HepG2 (cell line): ENCODE results near the gene RHBG. TPM values are rescaled to one million over a fixed set of nuclear protein-coding genes. Genes with fewer than 3 reads are reported as not detected.

Experiments
- EEA1 ChIP-seq: sonication (generic); formaldehyde crosslinking; IDR thresholded peaks from 2 replicates; pipeline ENCODE4 v1.5.1; 2020; ENCODE audit warnings: mild to moderate bottlenecking, missing genetic modification reagents, borderline replicate concordance
- EED ChIP-seq: sonication (generic); formaldehyde crosslinking; IDR thresholded peaks from 2 replicates; pipeline ENCODE4 v1.5.0; 2020; ENCODE audit warnings: mild to moderate bottlenecking, missing genetic modification reagents
- FOXO1 ChIP-seq: sonication (generic); formaldehyde crosslinking; IDR thresholded peaks from 2 replicates; pipeline ENCODE4 v1.4.0; 2020; ENCODE audit warnings: missing genetic modification reagents
- HNF1A ChIP-seq, 2 experiments: sonication (generic) in 1 of 2; formaldehyde crosslinking in 1 of 2; IDR thresholded peaks; 2 replicates each; pipeline versions ENCODE4 v1.4.0 to v1.6.1; 2016 to 2020; ENCODE audit warnings: borderline replicate concordance in 1 of 2, low read depth in 1 of 2, mild to moderate bottlenecking in 1 of 2, missing genetic modification reagents in 1 of 2
- HNRNPLL ChIP-seq: fragments of 200-400 bp; formaldehyde crosslinking; IDR thresholded peaks from 2 replicates; pipeline ENCODE4 v1.6.1; 2017; ENCODE audit warnings: mild to moderate bottlenecking, low read depth, low read length; ENCODE audit not compliant: poor library complexity, severe bottlenecking
- ISX ChIP-seq: sonication (generic); formaldehyde crosslinking; conservative IDR thresholded peaks from 2 replicates; pipeline ENCODE4 v1.5.0; 2020; ENCODE audit warnings: missing genetic modification reagents
- NR2F6 ChIP-seq, 2 experiments: IDR thresholded peaks; 2 replicates each; pipeline ENCODE4 v1.6.1; 2016; ENCODE audit warnings: antibody characterized with exemption in 1 of 2, mild to moderate bottlenecking in 1 of 2
- PAX8 ChIP-seq: sonication (generic); formaldehyde crosslinking; IDR thresholded peaks from 2 replicates; pipeline ENCODE4 v1.8.0; 2022; ENCODE audit warnings: mild to moderate bottlenecking, missing genetic modification reagents, borderline replicate concordance
- POLR2A ChIP-seq, 2 experiments: IDR thresholded peaks; 2 replicates each; pipeline ENCODE4 v1.6.1; 2011; ENCODE audit warnings: low read depth in 2 of 2, low read length in 2 of 2, mild to moderate bottlenecking in 1 of 2, moderate library complexity in 1 of 2; ENCODE audit not compliant: insufficient read depth in 1 of 2
- RBAK ChIP-seq: sonication (generic); formaldehyde crosslinking; IDR thresholded peaks from 2 replicates; pipeline ENCODE4 v1.5.1; 2020; ENCODE audit warnings: mild to moderate bottlenecking, missing genetic modification reagents
- TFDP2 ChIP-seq: sonication (generic); formaldehyde crosslinking; IDR thresholded peaks from 2 replicates; pipeline ENCODE4 v1.4.0; 2020; ENCODE audit warnings: missing genetic modification reagents
- TIGD3 ChIP-seq: sonication (generic); formaldehyde crosslinking; IDR thresholded peaks from 2 replicates; pipeline ENCODE4 v1.5.1; 2020; ENCODE audit warnings: mild to moderate bottlenecking, missing genetic modification reagents, borderline replicate concordance
- ZNF207 ChIP-seq: fragments of 450-650 bp; IDR thresholded peaks from 2 replicates; pipeline ENCODE4 v1.6.1; 2016; ENCODE audit warnings: antibody characterized with exemption, borderline replicate concordance
- ZNF282 ChIP-seq: fragments of 450-650 bp; IDR thresholded peaks from 2 replicates; pipeline ENCODE4 v1.6.1; 2018; ENCODE audit not compliant: partially characterized antibody
- ZNF512B ChIP-seq: sonication (generic); formaldehyde crosslinking; IDR thresholded peaks from 2 replicates; pipeline ENCODE4 v1.5.1; 2020; ENCODE audit warnings: missing genetic modification reagents, mild to moderate bottlenecking, borderline replicate concordance
- ZNF558 ChIP-seq: sonication (generic); formaldehyde crosslinking; IDR thresholded peaks from 2 replicates; pipeline ENCODE4 v1.9.0; 2022; ENCODE audit warnings: mild to moderate bottlenecking, missing genetic modification reagents, borderline replicate concordance
- ZNF670 ChIP-seq: sonication (generic); formaldehyde crosslinking; IDR thresholded peaks from 2 replicates; pipeline ENCODE4 v1.8.0; 2022; ENCODE audit warnings: mild to moderate bottlenecking, missing genetic modification reagents, borderline replicate concordance
- ZSCAN22 ChIP-seq: sonication (generic); formaldehyde crosslinking; IDR thresholded peaks from 2 replicates; pipeline ENCODE4 v1.4.0; 2020; ENCODE audit warnings: mild to moderate bottlenecking, missing genetic modification reagents
- ZSCAN30 ChIP-seq: sonication (generic); formaldehyde crosslinking; IDR thresholded peaks from 2 replicates; pipeline ENCODE4 v1.5.0; 2020; ENCODE audit warnings: mild to moderate bottlenecking, missing genetic modification reagents
- polyA plus RNA-seq, 8 experiments: library from polyadenylated mRNA; depleted of rRNA in 3 of 8; stranded (reverse) in 7 of 8; unstranded in 1 of 8; fragments of >200 nt; fragmentation: Illumina TruSeq in 4 of 8; extraction: Trizol in 4 of 8; gene quantifications; 2 replicates each; pipeline versions ENCODE4 v1.2.1 to v1.2.3, GENCODE V29; 2011 to 2016; ENCODE audit warnings: low read depth in 4 of 8, missing spikeins in 1 of 8, mixed read lengths in 1 of 8; ENCODE audit not compliant: insufficient read depth in 1 of 8
- total RNA-seq, 5 experiments: library from RNA; depleted of rRNA; stranded (reverse); fragments of >200 nt; fragmentation: Illumina TruSeq; extraction: Trizol; gene quantifications; 2 replicates each; pipeline ENCODE4 v1.2.3, GENCODE V29; 2016; ENCODE audit warnings: low read depth in 1 of 5

Gene RHBG
- total and polyA plus RNA-seq, 2 of the 13 experiments (the other 11 are each of a cell fraction or from before 2014, with no cell fraction given), result 61.8 to 73.5 TPM

- TF ChIP-seq ZNF282 (no peak), EED (CRISPR knock-in tag) (no peak), ZNF512B (CRISPR knock-in tag) (peak; percentile 73; the same call in 1 of the 2 replicates), HNRNPLL (peak; percentile 45), ISX (CRISPR knock-in tag) (0 out of 2 replicates have a peak, but pooled peaks have one; percentile 55), ZSCAN22 (CRISPR knock-in tag) (no peak), ZNF207 (no peak), POLR2A (IDR thresholded peaks at IDR 0.05; ENCODE audit: insufficient read depth in 1 of 2, low read depth in 2 of 2, low read length in 2 of 2) (peak; percentile 86 to 98), PAX8 (CRISPR knock-in tag) (no peak), NR2F6 (IDR thresholded peaks at IDR 0.05) (no peak), NR2F6 (CRISPR knock-in tag; IDR thresholded peaks at IDR 0.05) (peak; percentile 7; the same call in 1 of the 2 replicates), FOXO1 (CRISPR knock-in tag) (no peak), EEA1 (CRISPR knock-in tag) (no peak), TFDP2 (peak; percentile 55), HNF1A (IDR thresholded peaks at IDR 0.05; ENCODE audit: low read depth) (no peak), HNF1A (CRISPR knock-in tag; IDR thresholded peaks at IDR 0.05; ENCODE audit: borderline replicate concordance) (no peak), ZSCAN30 (CRISPR knock-in tag) (no peak), ZNF558 (CRISPR knock-in tag) (peak; percentile 45; the same call in 1 of the 2 replicates), RBAK (0 out of 2 replicates have a peak, but pooled peaks have one; percentile 16), ZNF670 (no peak), TIGD3 (peak; percentile 44; the same call in 1 of the 2 replicates)
Measured at GRCh38 chr1:156368889-156369684, at the start of gene RHBG (continued).
